ENCODE measurements around the gene FAF2. TPM values are rescaled to one million over a fixed set of nuclear protein-coding genes. Genes with fewer than 3 reads are reported as not detected.

The FAF2 gene
- total RNA-seq, 1 experiment from 2014 or later, result 44.4 TPM

GRCh38 chr5:176463113-176463764 is 15.1 kb downstream of the FAF2 start:
- no peak overlapping the region for H3K4ac ChIP-seq (ENCODE audit: low read depth, low read length)
- no peak for DNase-seq
- no CpG with 5 or more reads among the region's 7 CpGs for whole genome bisulfite sequencing (ENCODE audit: extremely low coverage, insufficient read length, low lambda C conversion rate)
- no peak for TF ChIP-seq CTCF (conservative IDR thresholded peaks at IDR 0.05)
- H3K79me1 ChIP-seq (ENCODE audit: insufficient read depth, low read depth, low read length, poor library complexity, severe bottlenecking), result peaks cover 2% of the 10 kb centered on the region
- no peak overlapping the region for H3K4me2 ChIP-seq (ENCODE audit: insufficient read depth, insufficient read length, low read length)
- H4K91ac ChIP-seq (ENCODE audit: insufficient read length, low read depth, low read length), result no peak overlapping the region
- no peak overlapping the region for H3K23ac ChIP-seq (ENCODE audit: insufficient read length, low read depth, low read length)
- no peaks in the 10 kb centered on the region for H3K4me1 ChIP-seq (ENCODE audit: insufficient read depth, low read length)
- no peak overlapping the region for H2AFZ ChIP-seq (ENCODE audit: low read length)
- no peaks in the 10 kb centered on the region for H3K9me3 ChIP-seq (ENCODE audit: control insufficient read depth, low read depth, low read length)
- no peak overlapping the region for H4K8ac ChIP-seq (replicated peaks; ENCODE audit: insufficient read length, low read depth, low read length)
- peaks cover 0 to 14% (median 13%) of the 10 kb centered on the region in 3 experiments; a peak in 5 of 7 replicates for H3K36me3 Mint-ChIP-seq (ENCODE audit: insufficient read depth in 1 of 3, low read depth in 3 of 3)
- H3K27me3 ChIP-seq (ENCODE audit: insufficient read depth, low read length), result no peaks in the 10 kb centered on the region
- peak overlapping the region in 1 of 3 experiments; percentile 8; a peak in 1 of 7 replicates for H3K27ac Mint-ChIP-seq
- no peak overlapping the region for H2BK20ac ChIP-seq (ENCODE audit: low read depth, low read length, poor library complexity, severe bottlenecking)
- no peaks in the 10 kb centered on the region for H4K20me1 ChIP-seq (ENCODE audit: control insufficient read depth, insufficient read depth, insufficient read length)
- H3K9me3 Mint-ChIP-seq, result no peaks in the 10 kb centered on the region
- H3K14ac ChIP-seq (ENCODE audit: insufficient read depth, low read length), result no peak overlapping the region
- H2BK120ac ChIP-seq (ENCODE audit: low read depth, low read length, poor library complexity, severe bottlenecking), result no peak overlapping the region
- H3K4me3 Mint-ChIP-seq, result no peak overlapping the region
- no peak overlapping the region for H3K9ac ChIP-seq (ENCODE audit: extremely low read depth, insufficient read length, low read length)
- no peaks in the 10 kb centered on the region for H3K4me1 Mint-ChIP-seq
- no peaks in the 10 kb centered on the region; the same call in 1 of the 2 replicates for H3K27me3 Mint-ChIP-seq (ENCODE audit: low read depth)
- H3K23me2 ChIP-seq (ENCODE audit: insufficient read length, low read depth, low read length, poor library complexity, severe bottlenecking), result no peaks in the 10 kb centered on the region
- H3T11ph ChIP-seq (ENCODE audit: low read length), result no peak overlapping the region
- no peak overlapping the region for H2BK12ac ChIP-seq (ENCODE audit: insufficient read length, low read depth, low read length)
- no peak overlapping the region for H2AK5ac ChIP-seq (ENCODE audit: insufficient read length, low read length)
- no peak overlapping the region for H4K5ac ChIP-seq (ENCODE audit: insufficient read length, low read depth, low read length)
- no peak overlapping the region for H3K27ac ChIP-seq (ENCODE audit: insufficient read length, low read depth, low read length)
- H2BK5ac ChIP-seq (ENCODE audit: insufficient read length, low read length), result no peak overlapping the region
- H2BK15ac ChIP-seq (ENCODE audit: low read depth, low read length), result no peak overlapping the region
- peaks cover 8% of the 10 kb centered on the region; the same call in 1 of the 2 replicates for H3K79me2 ChIP-seq (ENCODE audit: insufficient read depth, low read length)
- H3K56ac ChIP-seq (ENCODE audit: insufficient read length, low read depth, low read length), result no peak overlapping the region
- no peak overlapping the region for H3K18ac ChIP-seq (ENCODE audit: insufficient read length, low read depth, low read length)

Data from H9 (cell line).